Measurements from ENCODE around the gene SLC35G4. TPM values are rescaled to one million over a fixed set of nuclear protein-coding genes. Genes with fewer than 3 reads are reported as not detected.

The SLC35G4 gene
- polyA plus RNA-seq, 2 donors, result not detected

DNA sequence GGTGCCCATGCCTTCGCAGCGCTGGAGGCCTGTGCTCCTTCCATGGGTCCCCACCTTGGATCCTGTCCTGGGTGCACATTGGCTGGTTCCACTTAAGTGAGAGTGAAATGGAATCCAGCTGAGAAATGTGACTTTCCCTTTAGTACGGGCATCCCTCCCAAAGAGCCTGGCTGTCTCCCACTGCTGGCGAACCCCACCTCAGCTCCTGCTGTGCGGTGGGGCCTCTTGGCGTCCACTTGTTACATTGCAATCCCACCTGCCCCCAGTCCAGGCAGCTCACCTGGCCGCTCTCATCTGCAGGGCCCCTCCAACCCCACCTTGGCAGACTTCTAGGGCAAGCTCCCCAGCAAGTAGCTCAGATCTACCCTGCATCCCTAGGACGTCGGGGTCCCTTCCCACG, 44.1 kb downstream of the SLC35G4 start:
- no peak overlapping the region for H3K4me3 ChIP-seq (ENCODE audit: low read depth in 1 of 2, low read length in 2 of 2)
- no peak overlapping the region for H3K27ac ChIP-seq (ENCODE audit: low read depth in 2 of 2, low read length in 1 of 2)
- no peaks in the 10 kb centered on the region for H3K36me3 ChIP-seq (ENCODE audit: control insufficient read depth in 2 of 2, insufficient read depth in 2 of 2, low read length in 1 of 2)
- peaks cover 3% of the 10 kb centered on the region in 2 donors for H3K9me3 ChIP-seq (ENCODE audit: control insufficient read depth in 2 of 2, insufficient read depth in 1 of 2, low read depth in 1 of 2, low read length in 1 of 2)
- H3K4me1 ChIP-seq (ENCODE audit: control insufficient read depth in 2 of 2, insufficient read depth in 2 of 2, low read length in 1 of 2), result no peaks in the 10 kb centered on the region
- WGBS, 2 donors, result 84 to 88% methylated on average over 10 of the region's 10 CpGs
- H3K27me3 ChIP-seq (ENCODE audit: control insufficient read depth in 1 of 2, insufficient read depth in 2 of 2, low read length in 2 of 2), result no peaks in the 10 kb centered on the region

- Histone ChIP-seq H3K9me3 (ENCODE audit: control insufficient read depth in 2 of 2, insufficient read depth in 1 of 2, low read depth in 1 of 2, low read length in 1 of 2) (peaks cover under 1% of the 10 kb centered on the region in 2 donors), H3K36me3 (ENCODE audit: control insufficient read depth in 2 of 2, insufficient read depth in 2 of 2, low read length in 1 of 2) (no peaks in the 10 kb centered on the region), H3K4me3 (ENCODE audit: low read depth in 1 of 2, low read length in 2 of 2) (no peak overlapping the region), H3K27me3 (ENCODE audit: control insufficient read depth in 1 of 2, insufficient read depth in 2 of 2, low read length in 2 of 2) (no peaks in the 10 kb centered on the region), H3K27ac (ENCODE audit: low read depth in 2 of 2, low read length in 1 of 2) (no peak overlapping the region), H3K4me1 (ENCODE audit: control insufficient read depth in 2 of 2, insufficient read depth in 2 of 2, low read length in 1 of 2) (no peaks in the 10 kb centered on the region)
- WGBS, 2 donors, result 32 to 33% methylated on average over 32 of the region's 32 CpGs
Measured at GRCh38 chr18:11654736-11655605, 45.6 kb downstream of the SLC35G4 start.

DNA sequence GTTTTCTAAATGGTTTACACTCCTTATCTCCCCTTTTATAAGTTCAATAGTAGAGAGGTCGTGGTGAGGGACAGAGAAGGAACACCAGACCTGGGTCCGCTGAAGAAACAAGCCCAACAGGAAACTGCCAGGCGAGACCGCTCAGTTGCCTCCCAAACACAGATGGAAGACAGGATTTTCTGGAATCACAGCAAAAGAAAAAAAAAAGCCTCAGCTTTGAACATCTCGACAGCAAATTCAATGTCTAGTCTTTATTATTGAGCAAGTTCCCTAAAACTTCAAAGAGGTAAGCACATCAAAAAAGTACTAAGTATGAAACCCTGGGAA, 46.2 kb downstream of the SLC35G4 start:
- Histone ChIP-seq H3K36me3 (ENCODE audit: control insufficient read depth in 2 of 2, insufficient read depth in 2 of 2, low read length in 1 of 2) (no peaks in the 10 kb centered on the region), H3K4me1 (ENCODE audit: control insufficient read depth in 2 of 2, insufficient read depth in 2 of 2, low read length in 1 of 2) (no peaks in the 10 kb centered on the region), H3K27me3 (ENCODE audit: control insufficient read depth in 1 of 2, insufficient read depth in 2 of 2, low read length in 2 of 2) (no peaks in the 10 kb centered on the region), H3K27ac (ENCODE audit: low read depth in 2 of 2, low read length in 1 of 2) (no peak overlapping the region), H3K9me3 (ENCODE audit: control insufficient read depth in 2 of 2, insufficient read depth in 1 of 2, low read depth in 1 of 2, low read length in 1 of 2) (no peaks in the 10 kb centered on the region), H3K4me3 (ENCODE audit: low read depth in 1 of 2, low read length in 2 of 2) (no peak overlapping the region)
- WGBS, 2 donors, result 16 to 20% methylated on average over 5 of the region's 5 CpGs

DNA sequence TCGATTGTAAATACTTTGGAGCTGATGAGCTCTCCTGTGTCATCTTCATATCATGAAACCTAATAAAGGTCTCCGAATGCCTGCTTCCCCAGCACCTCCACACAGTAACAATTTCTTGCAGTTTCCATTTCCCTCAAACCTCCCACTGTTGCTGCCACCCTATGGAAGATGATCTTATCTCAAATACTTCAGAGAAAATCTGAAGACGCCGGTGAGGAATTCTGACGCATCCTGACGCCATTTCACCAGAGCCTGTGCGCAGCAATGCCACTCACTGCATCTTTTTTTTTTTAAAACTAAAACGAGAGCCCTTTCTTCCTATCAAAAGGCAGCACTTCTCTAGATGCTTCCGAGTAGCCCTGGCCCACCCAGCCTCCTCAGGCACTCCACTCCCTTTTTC, 47.8 kb downstream of the SLC35G4 start:
- no peak overlapping the region for H3K4me3 ChIP-seq (ENCODE audit: low read depth in 1 of 2, low read length in 2 of 2)
- H3K4me1 ChIP-seq (ENCODE audit: control insufficient read depth in 2 of 2, insufficient read depth in 2 of 2, low read length in 1 of 2), result no peaks in the 10 kb centered on the region
- H3K27ac ChIP-seq (ENCODE audit: low read depth in 2 of 2, low read length in 1 of 2), result no peak overlapping the region
- H3K9me3 ChIP-seq (ENCODE audit: control insufficient read depth in 2 of 2, insufficient read depth in 1 of 2, low read depth in 1 of 2, low read length in 1 of 2), result no peaks in the 10 kb centered on the region
- WGBS, 2 donors, result 81 to 85% methylated on average over 9 of the region's 9 CpGs
- no peaks in the 10 kb centered on the region for H3K27me3 ChIP-seq (ENCODE audit: control insufficient read depth in 1 of 2, insufficient read depth in 2 of 2, low read length in 2 of 2)
- no peaks in the 10 kb centered on the region for H3K36me3 ChIP-seq (ENCODE audit: control insufficient read depth in 2 of 2, insufficient read depth in 2 of 2, low read length in 1 of 2)

GRCh38 chr18:11657554-11657953, 48.2 kb downstream of the SLC35G4 start:
- H3K27me3 ChIP-seq (ENCODE audit: control insufficient read depth in 1 of 2, insufficient read depth in 2 of 2, low read length in 2 of 2), result no peaks in the 10 kb centered on the region
- no peak overlapping the region for H3K27ac ChIP-seq (ENCODE audit: low read depth in 2 of 2, low read length in 1 of 2)
- no peaks in the 10 kb centered on the region for H3K9me3 ChIP-seq (ENCODE audit: control insufficient read depth in 2 of 2, insufficient read depth in 1 of 2, low read depth in 1 of 2, low read length in 1 of 2)
- no peaks in the 10 kb centered on the region for H3K4me1 ChIP-seq (ENCODE audit: control insufficient read depth in 2 of 2, insufficient read depth in 2 of 2, low read length in 1 of 2)
- WGBS, 2 donors, result 87 to 88% methylated on average over 8 of the region's 8 CpGs
- H3K36me3 ChIP-seq (ENCODE audit: control insufficient read depth in 2 of 2, insufficient read depth in 2 of 2, low read length in 1 of 2), result no peaks in the 10 kb centered on the region
- H3K4me3 ChIP-seq (ENCODE audit: low read depth in 1 of 2, low read length in 2 of 2), result no peak overlapping the region

- Histone ChIP-seq H3K4me1 (ENCODE audit: control insufficient read depth in 2 of 2, insufficient read depth in 2 of 2, low read length in 1 of 2) (no peaks in the 10 kb centered on the region), H3K9me3 (ENCODE audit: control insufficient read depth in 2 of 2, insufficient read depth in 1 of 2, low read depth in 1 of 2, low read length in 1 of 2) (no peaks in the 10 kb centered on the region), H3K36me3 (ENCODE audit: control insufficient read depth in 2 of 2, insufficient read depth in 2 of 2, low read length in 1 of 2) (no peaks in the 10 kb centered on the region), H3K4me3 (ENCODE audit: low read depth in 1 of 2, low read length in 2 of 2) (no peak overlapping the region), H3K27ac (ENCODE audit: low read depth in 2 of 2, low read length in 1 of 2) (no peak overlapping the region), H3K27me3 (ENCODE audit: control insufficient read depth in 1 of 2, insufficient read depth in 2 of 2, low read length in 2 of 2) (no peaks in the 10 kb centered on the region)
- 84 to 86% methylated on average over 5 of the region's 5 CpGs for WGBS, 2 donors
Measured at GRCh38 chr18:11658019-11658418, 48.6 kb downstream of the SLC35G4 start.

GRCh38 chr18:11658989-11659388, 49.6 kb downstream of the SLC35G4 start:
- H3K27ac ChIP-seq (ENCODE audit: low read depth in 2 of 2, low read length in 1 of 2), result no peak overlapping the region
- H3K27me3 ChIP-seq (ENCODE audit: control insufficient read depth in 1 of 2, insufficient read depth in 2 of 2, low read length in 2 of 2), result no peaks in the 10 kb centered on the region
- H3K36me3 ChIP-seq (ENCODE audit: control insufficient read depth in 2 of 2, insufficient read depth in 2 of 2, low read length in 1 of 2), result no peaks in the 10 kb centered on the region
- WGBS, 2 donors, result 69 to 81% methylated on average over 6 of the region's 6 CpGs
- H3K4me3 ChIP-seq (ENCODE audit: low read depth in 1 of 2, low read length in 2 of 2), result no peak overlapping the region
- no peaks in the 10 kb centered on the region for H3K4me1 ChIP-seq (ENCODE audit: control insufficient read depth in 2 of 2, insufficient read depth in 2 of 2, low read length in 1 of 2)
- H3K9me3 ChIP-seq (ENCODE audit: control insufficient read depth in 2 of 2, insufficient read depth in 1 of 2, low read depth in 1 of 2, low read length in 1 of 2), result no peaks in the 10 kb centered on the region

Other genes with a start within 250 kb of the SLC35G4 start
- 1 to 10 TPM; 1.6 to 2.1 TPM for gene GNAL, start 79.7 kb downstream of the SLC35G4 start, polyA plus RNA-seq
- 10 to 100 TPM; 26.8 to 31.5 TPM for gene CHMP1B, start 241.8 kb downstream of the SLC35G4 start, polyA plus RNA-seq

All from esophagus (tissue), 2 donors.